GM19025 (cell line): Measurements from ENCODE around the gene ATF3.
"Not testable (repeated sequence)": the region's sequence is repeated elsewhere in the genome, so short reads cannot be mapped to it uniquely, and the experiment has no call there.

ENCODE experiments used
- ATAC-seq: cut with Tn5 transposase; IDR thresholded peaks from one replicate; pipeline ENCODE4 v1.9.1; 2021; ENCODE audit warnings: mild to moderate bottlenecking, low read depth, moderate library complexity; ENCODE audit not compliant: unreplicated experiment

Gene ATF3

GRCh38 chr1:212624976-212625501, 16.5 kb downstream of the ATF3 start:
- no peak for ATAC-seq

- no peak for ATAC-seq
These were observed 17.4 kb downstream of the ATF3 start for GRCh38 chr1:212625781-212626450.

- ATAC-seq, result no peak
These were observed 19.5 kb downstream of the ATF3 start for GRCh38 chr1:212628046-212628445.

GRCh38 chr1:212628813-212629415, 20.4 kb downstream of the ATF3 start:
- ATAC-seq, result no peak

DNA sequence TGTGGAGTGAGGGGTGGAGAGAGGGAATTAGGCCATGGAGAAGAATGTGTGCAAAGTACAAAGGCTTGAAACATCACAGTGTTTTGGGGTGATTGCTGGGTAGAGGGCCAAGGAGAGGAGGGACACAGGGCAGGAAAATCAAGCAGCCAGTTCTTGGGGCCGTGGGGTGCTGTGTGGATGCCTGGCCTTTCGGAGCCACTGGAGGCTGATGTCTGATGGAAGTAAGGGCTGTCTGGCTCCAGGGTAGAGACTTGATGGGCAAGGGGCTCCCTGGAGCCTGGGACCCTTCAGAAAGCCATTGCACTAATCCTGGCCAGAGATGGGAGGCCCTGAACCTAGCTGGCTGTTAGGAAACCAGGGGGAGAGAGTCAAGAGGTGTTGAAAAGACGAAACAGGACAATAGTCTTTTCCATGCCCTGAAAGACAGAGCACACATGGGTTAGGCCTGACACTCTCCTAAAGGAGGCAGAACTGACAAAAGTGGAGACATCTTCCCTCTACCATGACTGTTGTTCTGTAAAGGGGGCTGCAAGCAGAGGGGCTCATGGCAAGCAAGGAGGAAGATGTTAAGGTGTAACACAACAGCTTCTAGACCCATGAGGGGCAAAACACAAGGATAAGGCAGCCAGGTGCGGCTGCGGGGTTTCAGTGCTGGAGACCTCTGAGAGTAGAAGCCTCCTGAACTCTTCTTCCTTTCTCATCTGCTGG, 21.0 kb downstream of the ATF3 start:
- ATAC-seq, result no peak

- peak; percentile 94 for ATAC-seq
These were observed 21.8 kb downstream of the ATF3 start for GRCh38 chr1:212630158-212630900.

DNA sequence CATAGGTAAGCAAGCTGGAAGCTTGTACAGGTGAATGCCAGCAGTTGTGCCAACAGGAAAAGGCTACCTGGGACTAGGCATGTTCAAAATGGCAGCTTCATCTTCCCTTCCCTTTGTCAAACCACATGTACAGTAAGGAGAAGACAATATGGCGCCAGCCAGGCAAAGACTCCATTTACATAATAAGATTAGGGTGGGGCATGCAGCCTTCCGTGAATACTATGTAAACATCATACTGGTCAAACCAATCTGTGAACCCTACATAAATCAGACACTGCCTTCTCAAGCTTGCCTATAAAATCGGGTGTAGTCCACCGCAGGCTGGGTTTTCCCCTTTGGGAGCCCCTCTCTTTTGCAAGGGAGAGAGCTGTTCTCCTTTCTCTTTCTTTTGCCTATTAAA, 24.6 kb downstream of the ATF3 start:
- ATAC-seq, result no peak

DNA sequence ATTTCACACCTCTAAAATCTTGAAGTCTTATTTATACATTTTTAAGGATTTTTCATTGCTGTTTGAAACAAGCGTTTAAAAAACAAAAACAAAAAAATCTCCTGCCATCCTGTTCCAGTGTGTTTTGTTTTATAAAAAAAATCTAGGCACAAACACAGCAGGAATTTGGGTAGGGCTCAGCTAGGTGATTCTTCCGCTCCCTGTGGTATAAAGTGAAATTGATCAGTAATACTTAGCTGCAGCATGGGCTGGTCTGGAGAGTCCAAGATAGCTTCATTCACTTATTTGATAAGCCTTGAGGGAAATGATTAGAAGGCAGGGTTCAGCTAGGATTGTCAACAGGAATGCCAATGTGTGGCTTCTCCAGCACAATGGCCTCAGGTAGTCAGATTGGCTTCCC, 25.7 kb downstream of the ATF3 start:
- no peak for ATAC-seq

DNA sequence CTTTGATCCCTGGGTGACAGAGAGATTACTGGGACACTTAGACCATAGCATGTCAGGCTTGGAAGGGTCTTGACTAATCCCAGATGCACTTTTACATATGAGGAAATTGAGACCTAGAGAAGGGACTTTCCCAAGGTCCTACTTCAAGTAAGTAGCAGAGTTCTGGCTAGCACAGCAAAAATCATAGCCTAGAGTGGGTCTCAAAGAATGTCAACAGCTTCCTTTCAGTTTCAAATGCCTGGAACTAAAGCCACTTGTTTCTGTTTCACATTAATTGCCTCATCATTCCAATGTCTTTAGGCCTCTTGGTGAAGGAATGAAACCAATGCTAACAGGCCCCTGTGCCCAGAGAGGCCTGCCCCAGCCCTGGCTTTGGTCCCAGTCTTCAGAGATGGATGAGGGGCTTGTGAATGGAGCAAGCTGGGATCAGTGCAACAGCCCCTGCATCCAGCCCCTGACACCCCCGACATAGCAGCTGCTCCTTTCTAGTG, 26.6 kb downstream of the ATF3 start:
- no peak for ATAC-seq

- ATAC-seq, result no peak
These were observed 29.3 kb downstream of the ATF3 start for GRCh38 chr1:212637902-212638301.

- no peak for ATAC-seq
These were observed 30.1 kb downstream of the ATF3 start for GRCh38 chr1:212638492-212639151.

GRCh38 chr1:212639524-212639923, 31.0 kb downstream of the ATF3 start:
- ATAC-seq, result not testable (repeated sequence)

DNA sequence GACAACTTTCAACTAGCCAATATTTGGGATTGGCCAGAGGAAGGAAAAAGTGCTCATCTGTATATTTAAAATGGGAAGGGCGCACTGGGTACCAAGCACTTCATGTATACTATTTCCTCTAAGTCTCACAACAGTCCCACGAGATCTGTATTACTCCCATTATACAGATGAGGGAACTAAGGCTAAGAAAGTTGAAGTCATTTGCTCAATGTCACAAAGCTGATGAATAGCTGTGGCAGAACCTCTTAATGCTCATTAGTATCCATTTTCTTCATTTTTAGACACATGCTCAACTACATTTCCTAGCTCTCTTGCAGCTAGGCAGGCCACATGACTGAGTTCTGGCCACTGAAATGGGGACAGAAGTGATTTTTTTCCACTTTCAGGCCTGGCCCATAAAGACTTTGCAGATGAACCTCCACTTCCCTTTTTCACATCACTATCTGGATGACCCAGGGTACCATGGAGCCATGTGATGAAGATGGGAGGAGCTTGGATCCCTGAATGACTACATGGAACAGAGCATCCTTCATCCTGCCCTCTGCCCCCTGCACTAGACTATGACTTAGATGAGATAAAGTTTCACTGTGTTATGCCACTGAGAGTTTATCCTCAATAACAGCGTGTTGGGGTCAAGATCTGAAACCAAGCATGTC, 31.8 kb downstream of the ATF3 start:
- ATAC-seq, result no peak

- ATAC-seq, result no peak
These were observed 33.4 kb downstream of the ATF3 start for GRCh38 chr1:212641956-212642355.

- no peak for ATAC-seq
These were observed 35.3 kb downstream of the ATF3 start for GRCh38 chr1:212643877-212644276.

DNA sequence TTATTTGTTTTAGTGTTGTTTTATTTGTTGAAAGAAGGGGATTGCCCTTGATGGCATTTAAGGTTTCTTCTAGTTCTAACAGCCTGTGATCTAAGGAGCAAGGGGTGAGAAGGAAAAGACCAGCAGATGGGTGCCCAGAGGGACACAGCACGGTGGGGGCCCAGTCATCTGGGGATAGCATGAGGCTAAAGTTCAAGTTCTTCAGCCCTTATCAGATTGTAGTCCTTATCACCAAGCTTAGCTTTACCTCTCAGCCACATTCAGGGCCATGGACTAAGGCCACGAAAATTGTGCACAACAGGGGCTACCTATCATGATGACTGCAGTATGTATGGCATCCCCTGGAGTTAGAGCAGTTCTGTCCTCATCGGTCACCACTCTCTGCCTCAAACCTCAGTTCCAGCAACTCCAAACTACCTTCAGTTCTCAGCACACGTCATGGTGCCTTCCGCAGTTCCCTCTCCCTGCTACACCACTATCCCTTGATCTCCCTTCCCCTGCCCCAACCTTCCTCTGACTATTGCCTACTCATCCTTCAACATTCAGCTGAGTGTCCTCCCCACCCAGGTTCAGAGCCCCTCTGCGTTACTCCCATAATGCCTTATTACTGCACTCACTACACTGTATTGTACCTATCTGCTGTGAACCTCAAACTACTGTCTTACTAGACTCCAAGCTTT, 36.4 kb downstream of the ATF3 start:
- ATAC-seq, result no peak

DNA sequence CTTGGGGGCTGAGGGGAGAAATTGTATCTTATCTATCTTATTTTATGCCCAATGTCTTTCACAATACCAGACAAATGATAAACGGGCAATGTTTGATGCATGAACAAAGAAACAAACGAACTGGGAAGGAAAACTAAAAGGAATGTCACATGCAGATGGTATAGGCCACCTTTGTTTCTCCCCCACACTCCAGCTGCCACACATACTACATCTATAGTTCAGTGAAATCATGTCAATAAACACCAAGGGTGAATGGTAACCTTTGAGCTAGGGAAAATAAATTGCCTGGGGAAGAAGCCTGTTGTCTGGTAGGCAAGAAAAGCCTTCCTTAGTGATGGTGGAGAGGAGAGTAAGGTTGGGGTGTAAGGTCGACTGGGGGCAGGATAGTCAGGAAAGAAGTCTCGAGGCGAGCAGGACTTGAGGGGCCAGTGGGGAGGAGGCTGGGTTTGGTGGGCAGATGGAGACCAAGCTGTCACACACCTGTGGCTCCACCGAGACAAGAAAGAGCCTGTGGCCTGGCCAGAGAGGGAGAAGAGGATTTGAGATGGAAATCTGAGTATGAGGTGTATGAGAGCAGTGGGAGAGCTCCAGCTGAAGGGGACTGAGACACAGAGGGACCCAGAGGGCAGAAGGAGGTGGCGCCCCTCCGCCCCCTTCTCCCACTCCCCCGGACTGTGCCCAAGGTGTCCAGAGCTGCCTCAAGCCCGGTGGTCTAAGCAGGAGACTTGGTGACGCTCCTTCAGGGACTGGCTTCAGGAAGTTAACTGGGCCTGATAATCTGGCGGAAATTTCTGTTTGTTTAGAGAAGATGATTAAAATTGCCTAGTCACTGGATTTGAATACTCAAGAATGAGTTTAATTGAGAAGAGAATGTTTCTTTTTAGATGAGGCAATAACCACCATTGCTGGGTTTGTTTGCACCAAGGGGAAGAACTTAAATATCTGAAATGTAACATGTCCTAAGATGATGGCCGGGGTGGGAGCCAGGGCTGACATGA, 37.3 kb downstream of the ATF3 start:
- ATAC-seq, result no peak

GRCh38 chr1:212646588-212646987, 38.0 kb downstream of the ATF3 start:
- ATAC-seq, result no peak
